Heart left ventricle (tissue), 13 donors: ENCODE measurements around the gene STMND1.
A peak's percentile ranks its signal among the peaks of the same experiment; 100 is the strongest.

ENCODE experiments used
- POLR2A ChIP-seq, 2 donors: fragments of 450-650 bp; IDR thresholded peaks; one replicate each; pipeline ENCODE4 v1.6.1; 2017; ENCODE audit warnings: antibody characterized with exemption in 2 of 2, mild to moderate bottlenecking in 2 of 2, moderate library complexity in 2 of 2
- TF ChIP-seq, protein P1 (sequence below), 12 donors: fragments of 200-600 bp; sonication (generic) in 4 of 12; IDR thresholded peaks; one replicate each; pipeline versions ENCODE4 v1.5.0 to v1.8.0; 2018 to 2022; ENCODE audit warnings: antibody characterized with exemption in 12 of 12, mild to moderate bottlenecking in 5 of 12
- donor health status: ischemic (EF 13 %, LVEDD 7.1; RV severe dilation, severe dysfunction).
- donor health status: DM: no; HTN: yes; CAD: no.
- donor health status: DM: no; HTN: no; CAD: no.
- donor health status: ischemic (EF 25% LVEDD 6.9; RV normal size, moderate dysfunction).
- donor health status: ischemic (EF 25% LVEDD 5.7; RV mildly dilated, moderate dysfunction).
- donor health status: ischemic (EF 35%, LVEDD 5.7; RV mildly dilated, moderate dysfunction).
- donor health status: nonischemic (EF 11% LVEDD 7.7; RV severe dilation, severe dysfunction).
- donor health status: DM: yes; HTN: yes; CAD: no.
- donor health status: PGD.
- donor health status: ischemic (EF 29% LVEDD 5.4; RV normal size, mild dysfunction).
- donor health status: nonischemic (EF 23%, LVEDD 6.1; RV moderate dilation, normal function).

DNA sequence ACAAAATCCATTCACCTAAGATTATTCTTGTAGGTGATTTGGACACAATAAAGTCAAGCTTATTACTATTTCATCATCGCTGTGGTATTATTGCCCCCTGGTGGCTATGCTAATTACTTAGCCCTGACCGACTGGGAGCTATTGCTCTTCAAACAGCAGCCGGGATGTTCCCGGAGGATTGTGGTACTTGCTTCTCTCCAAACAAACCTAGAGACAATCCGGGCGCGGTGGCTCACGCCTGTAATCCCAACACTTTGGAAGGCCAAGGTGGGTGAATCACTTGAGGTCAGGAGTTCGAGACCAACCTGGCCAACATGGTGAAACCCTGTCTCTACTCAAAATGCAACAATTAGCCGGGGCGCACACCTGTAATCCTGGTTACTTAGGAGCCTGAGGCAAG, 15.4 kb upstream of the STMND1 start:
- TF ChIP-seq, protein P1, sequence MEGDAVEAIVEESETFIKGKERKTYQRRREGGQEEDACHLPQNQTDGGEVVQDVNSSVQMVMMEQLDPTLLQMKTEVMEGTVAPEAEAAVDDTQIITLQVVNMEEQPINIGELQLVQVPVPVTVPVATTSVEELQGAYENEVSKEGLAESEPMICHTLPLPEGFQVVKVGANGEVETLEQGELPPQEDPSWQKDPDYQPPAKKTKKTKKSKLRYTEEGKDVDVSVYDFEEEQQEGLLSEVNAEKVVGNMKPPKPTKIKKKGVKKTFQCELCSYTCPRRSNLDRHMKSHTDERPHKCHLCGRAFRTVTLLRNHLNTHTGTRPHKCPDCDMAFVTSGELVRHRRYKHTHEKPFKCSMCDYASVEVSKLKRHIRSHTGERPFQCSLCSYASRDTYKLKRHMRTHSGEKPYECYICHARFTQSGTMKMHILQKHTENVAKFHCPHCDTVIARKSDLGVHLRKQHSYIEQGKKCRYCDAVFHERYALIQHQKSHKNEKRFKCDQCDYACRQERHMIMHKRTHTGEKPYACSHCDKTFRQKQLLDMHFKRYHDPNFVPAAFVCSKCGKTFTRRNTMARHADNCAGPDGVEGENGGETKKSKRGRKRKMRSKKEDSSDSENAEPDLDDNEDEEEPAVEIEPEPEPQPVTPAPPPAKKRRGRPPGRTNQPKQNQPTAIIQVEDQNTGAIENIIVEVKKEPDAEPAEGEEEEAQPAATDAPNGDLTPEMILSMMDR (IDR thresholded peaks at IDR 0.05): peak; percentile 44 to 72 (median 66)
- TF ChIP-seq POLR2A (IDR thresholded peaks at IDR 0.05): no peak
